SJCRH30 (cell line): ENCODE measurements around the gene SCLY. TPM values are rescaled to one million over a fixed set of nuclear protein-coding genes. Genes with fewer than 3 reads are reported as not detected.

Experiments
- DNase-seq, 2 experiments: peaks; one replicate each; pipeline ENCODE4 v3.0.0-alpha.2; 2015 to 2020
- H3K27ac ChIP-seq: fragments of 250-450 bp; sonication (Bioruptor Pico); 2 replicates; pipeline ENCODE4 v1.5.1; 2020; ENCODE audit warnings: mild to moderate bottlenecking, moderate library complexity
- H3K27me3 ChIP-seq: fragments of 250-450 bp; sonication (Bioruptor Pico); 2 replicates; pipeline ENCODE4 v1.5.1; 2020; ENCODE audit warnings: mild to moderate bottlenecking, moderate library complexity
- H3K36me3 ChIP-seq: fragments of 250-450 bp; sonication (Bioruptor Pico); 2 replicates; pipeline ENCODE4 v1.5.1; 2020; ENCODE audit warnings: mild to moderate bottlenecking, moderate library complexity
- H3K4me1 ChIP-seq: fragments of 250-450 bp; sonication (Bioruptor Pico); 2 replicates; pipeline ENCODE4 v1.5.1; 2020; ENCODE audit warnings: mild to moderate bottlenecking, moderate library complexity
- H3K4me3 ChIP-seq: fragments of 250-450 bp; sonication (Bioruptor Pico); 2 replicates; pipeline ENCODE4 v1.5.1; 2020; ENCODE audit warnings: mild to moderate bottlenecking, moderate library complexity
- H3K9me3 ChIP-seq: fragments of 250-450 bp; sonication (Bioruptor Pico); replicated peaks from 2 replicates; pipeline ENCODE4 v1.5.1; 2020; ENCODE audit warnings: mild to moderate bottlenecking, moderate library complexity
- total RNA-seq: library from RNA; depleted of rRNA; stranded (reverse); fragments of >200 nt; shearing (Covaris generic); gene quantifications from 2 replicates; pipeline ENCODE4 v1.2.3, GENCODE V29; 2014

SCLY gene
- total RNA-seq, 1 experiment from 2014 or later: 36.7 TPM

- H3K27me3 ChIP-seq: no peaks in the 10 kb centered on the region
- no peaks in the 10 kb centered on the region for H3K4me1 ChIP-seq
- H3K4me3 ChIP-seq: no peak overlapping the region
- no peak for DNase-seq
- H3K9me3 ChIP-seq: peaks cover 17% of the 10 kb centered on the region
- peaks cover 51% of the 10 kb centered on the region for H3K36me3 ChIP-seq
- H3K27ac ChIP-seq: no peak overlapping the region
These were observed 16.5 kb downstream of the SCLY start for GRCh38 chr2:238077292-238077691.

- H3K4me3 ChIP-seq: no peak overlapping the region
- peaks cover 47% of the 10 kb centered on the region for H3K36me3 ChIP-seq
- peaks cover 5% of the 10 kb centered on the region; the same call in 1 of the 2 replicates for H3K9me3 ChIP-seq
- no peak overlapping the region for H3K27ac ChIP-seq
- DNase-seq: no peak
- no peaks in the 10 kb centered on the region for H3K4me1 ChIP-seq
- no peaks in the 10 kb centered on the region for H3K27me3 ChIP-seq
These were observed 19.1 kb downstream of the SCLY start for GRCh38 chr2:238079874-238080327.

- peaks cover 5% of the 10 kb centered on the region; the same call in 1 of the 2 replicates for H3K9me3 ChIP-seq
- DNase-seq: no peak
- no peaks in the 10 kb centered on the region for H3K27me3 ChIP-seq
- H3K4me3 ChIP-seq: no peak overlapping the region
- H3K4me1 ChIP-seq: no peaks in the 10 kb centered on the region
- no peak overlapping the region for H3K27ac ChIP-seq
- peaks cover 46% of the 10 kb centered on the region for H3K36me3 ChIP-seq
These were observed 19.7 kb downstream of the SCLY start for GRCh38 chr2:238080518-238080917.

GRCh38 chr2:238081150-238081549, 20.3 kb downstream of the SCLY start:
- peaks cover 49% of the 10 kb centered on the region for H3K36me3 ChIP-seq
- no peaks in the 10 kb centered on the region for H3K27me3 ChIP-seq
- no peak overlapping the region for H3K4me3 ChIP-seq
- no peak overlapping the region for H3K27ac ChIP-seq
- no peaks in the 10 kb centered on the region for H3K4me1 ChIP-seq
- no peak for DNase-seq
- peaks cover 5% of the 10 kb centered on the region; the same call in 1 of the 2 replicates for H3K9me3 ChIP-seq

- no peaks in the 10 kb centered on the region for H3K4me1 ChIP-seq
- H3K36me3 ChIP-seq: peaks cover 48% of the 10 kb centered on the region
- H3K9me3 ChIP-seq: peaks cover 5% of the 10 kb centered on the region; the same call in 1 of the 2 replicates
- no peak overlapping the region for H3K4me3 ChIP-seq
- no peak for DNase-seq
- H3K27me3 ChIP-seq: no peaks in the 10 kb centered on the region
- no peak overlapping the region for H3K27ac ChIP-seq
These were observed 20.8 kb downstream of the SCLY start for GRCh38 chr2:238081561-238081960.

GRCh38 chr2:238082151-238082550, 21.4 kb downstream of the SCLY start:
- Histone ChIP-seq H3K4me3 (no peak overlapping the region), H3K4me1 (no peaks in the 10 kb centered on the region), H3K27me3 (no peaks in the 10 kb centered on the region), H3K27ac (no peak overlapping the region), H3K36me3 (peaks cover 43% of the 10 kb centered on the region), H3K9me3 (peaks cover 5% of the 10 kb centered on the region; the same call in 1 of the 2 replicates)
- DNase-seq: no peak

- H3K36me3 ChIP-seq: peaks cover 38% of the 10 kb centered on the region
- H3K27me3 ChIP-seq: no peaks in the 10 kb centered on the region
- H3K4me3 ChIP-seq: no peak overlapping the region
- no peak for DNase-seq
- no peak overlapping the region for H3K27ac ChIP-seq
- H3K9me3 ChIP-seq: peaks cover 5% of the 10 kb centered on the region; the same call in 1 of the 2 replicates
- no peaks in the 10 kb centered on the region for H3K4me1 ChIP-seq
These were observed 22.0 kb downstream of the SCLY start for GRCh38 chr2:238082827-238083226.

GRCh38 chr2:238083919-238084318, 23.1 kb downstream of the SCLY start:
- DNase-seq: no peak
- H3K36me3 ChIP-seq: peaks cover 39% of the 10 kb centered on the region
- no peak overlapping the region for H3K27ac ChIP-seq
- no peak overlapping the region for H3K4me3 ChIP-seq
- H3K27me3 ChIP-seq: no peaks in the 10 kb centered on the region
- no peaks in the 10 kb centered on the region for H3K4me1 ChIP-seq
- H3K9me3 ChIP-seq: peaks cover 5% of the 10 kb centered on the region; the same call in 1 of the 2 replicates

GRCh38 chr2:238084761-238085160, 24.0 kb downstream of the SCLY start:
- H3K27ac ChIP-seq: no peak overlapping the region
- no peaks in the 10 kb centered on the region for H3K27me3 ChIP-seq
- no peaks in the 10 kb centered on the region for H3K4me1 ChIP-seq
- no peak overlapping the region for H3K4me3 ChIP-seq
- DNase-seq: no peak
- H3K36me3 ChIP-seq: peaks cover 42% of the 10 kb centered on the region
- H3K9me3 ChIP-seq: peaks cover 2% of the 10 kb centered on the region; the same call in 1 of the 2 replicates

GRCh38 chr2:238085899-238086298, 25.1 kb downstream of the SCLY start:
- H3K27me3 ChIP-seq: no peaks in the 10 kb centered on the region
- H3K4me1 ChIP-seq: no peaks in the 10 kb centered on the region
- DNase-seq: no peak
- no peak overlapping the region for H3K4me3 ChIP-seq
- peaks cover 32% of the 10 kb centered on the region for H3K36me3 ChIP-seq
- H3K9me3 ChIP-seq: no peaks in the 10 kb centered on the region
- no peak overlapping the region for H3K27ac ChIP-seq

GRCh38 chr2:238087211-238087610, 26.4 kb downstream of the SCLY start:
- Histone ChIP-seq H3K27ac (no peak overlapping the region), H3K4me3 (no peak overlapping the region), H3K9me3 (no peaks in the 10 kb centered on the region), H3K27me3 (no peaks in the 10 kb centered on the region), H3K4me1 (no peaks in the 10 kb centered on the region), H3K36me3 (peaks cover 22% of the 10 kb centered on the region)
- no peak for DNase-seq

GRCh38 chr2:238090887-238091286, 30.1 kb downstream of the SCLY start:
- Histone ChIP-seq H3K4me3 (no peak overlapping the region), H3K27me3 (no peaks in the 10 kb centered on the region), H3K4me1 (no peaks in the 10 kb centered on the region), H3K9me3 (no peaks in the 10 kb centered on the region), H3K27ac (no peak overlapping the region), H3K36me3 (peaks cover 4% of the 10 kb centered on the region; the same call in 1 of the 2 replicates)
- DNase-seq: no peak

- DNase-seq: no peak
- Histone ChIP-seq H3K27me3 (no peaks in the 10 kb centered on the region), H3K36me3 (0 out of 2 replicates have a peak, but pooled peaks cover 4% of the 10 kb centered on the region), H3K9me3 (no peaks in the 10 kb centered on the region), H3K27ac (no peak overlapping the region), H3K4me1 (no peaks in the 10 kb centered on the region), H3K4me3 (no peak overlapping the region)
These were observed 30.7 kb downstream of the SCLY start for GRCh38 chr2:238091436-238092060.

- Histone ChIP-seq H3K27ac (no peak overlapping the region), H3K36me3 (0 out of 2 replicates have a peak, but pooled peaks cover 4% of the 10 kb centered on the region), H3K4me1 (no peaks in the 10 kb centered on the region), H3K27me3 (no peaks in the 10 kb centered on the region), H3K4me3 (no peak overlapping the region), H3K9me3 (no peaks in the 10 kb centered on the region)
- no peak for DNase-seq
These were observed 31.8 kb downstream of the SCLY start for GRCh38 chr2:238092486-238093035.

- DNase-seq: no peak
- Histone ChIP-seq H3K27ac (no peak overlapping the region), H3K27me3 (no peaks in the 10 kb centered on the region), H3K36me3 (0 out of 2 replicates have a peak, but pooled peaks cover 4% of the 10 kb centered on the region), H3K4me3 (no peak overlapping the region), H3K9me3 (no peaks in the 10 kb centered on the region), H3K4me1 (no peaks in the 10 kb centered on the region)
These were observed 32.7 kb downstream of the SCLY start for GRCh38 chr2:238093181-238094140.
